K562 (cell line): ENCODE measurements around the gene POLDIP3. TPM values are rescaled to one million over a fixed set of nuclear protein-coding genes. Genes with fewer than 3 reads are reported as not detected.

Experiments
- ATF4 ChIP-seq: fragments of 450-650 bp; formaldehyde crosslinking; IDR thresholded peaks from 2 replicates; pipeline ENCODE4 v1.4.0; 2022; ENCODE audit warnings: mild to moderate bottlenecking, moderate library complexity
- CTCFL ChIP-seq: IDR thresholded peaks from 2 replicates; pipeline ENCODE4 v1.6.1; 2011; ENCODE audit warnings: borderline replicate concordance, low read depth, mild to moderate bottlenecking, moderate library complexity, low read length; ENCODE audit not compliant: insufficient read depth, poor library complexity, severe bottlenecking
- SLC30A9 ChIP-seq: fragments of 250-450 bp; sonication (Bioruptor Pico); IDR thresholded peaks from 2 replicates; pipeline ENCODE4 v1.8.0; 2022; ENCODE audit warnings: mild to moderate bottlenecking, moderate library complexity
- SMARCC2 ChIP-seq: fragments of 450-650 bp; IDR thresholded peaks from 2 replicates; pipeline ENCODE4 v1.6.1; 2017; ENCODE audit warnings: antibody characterized with exemption, moderate library complexity, mild to moderate bottlenecking, low read depth
- SNRNP70 ChIP-seq: fragments of 200-400 bp; formaldehyde crosslinking; optimal IDR thresholded peaks from 2 replicates; pipeline ENCODE3; 2017; ENCODE audit warnings: low read depth, low read length
- TFAP4 ChIP-seq: sonication (generic); formaldehyde crosslinking; IDR thresholded peaks from 2 replicates; pipeline ENCODE4 v1.8.0; 2022; ENCODE audit warnings: missing genetic modification reagents, mild to moderate bottlenecking, moderate library complexity, borderline replicate concordance
- ZNF165 ChIP-seq: fragments of 250-450 bp; sonication (Bioruptor Pico); IDR thresholded peaks from 2 replicates; pipeline ENCODE4 v1.4.0; 2020; ENCODE audit warnings: borderline replicate concordance
- ZNF584 ChIP-seq: fragments of 200-800 bp; sonication (Bioruptor generic); IDR thresholded peaks from 2 replicates; pipeline ENCODE4 v1.6.1; 2016; ENCODE audit warnings: low read depth, mild to moderate bottlenecking, missing genetic modification characterization, missing compliant biosample characterization
- ZNF592 ChIP-seq: fragments of 450-650 bp; IDR thresholded peaks from 2 replicates; pipeline ENCODE4 v1.6.1; 2017; ENCODE audit warnings: antibody characterized with exemption, mild to moderate bottlenecking
- polyA plus RNA-seq, 8 experiments: library from polyadenylated mRNA; depleted of rRNA in 4 of 8; stranded (reverse) in 5 of 8; unstranded in 3 of 8; fragments of >200 nt; fragmentation: Nextera tagmentation in 2 of 8; fragmentation: Illumina TruSeq in 1 of 8; extraction: Ambion mirVana in 2 of 8; extraction: Trizol in 1 of 8; gene quantifications; 2 replicates each; pipeline versions ENCODE4 v1.2.1 to v1.2.3, GENCODE V29; 2011 to 2014; ENCODE audit warnings: inconsistent platforms in 1 of 8, missing spikeins in 1 of 8
- total RNA-seq, 7 experiments: library from RNA; depleted of rRNA in 6 of 7; stranded (reverse); fragments of >200 nt in 6 of 7; fragmentation: Illumina TruSeq in 2 of 7; extraction: Trizol in 2 of 7; gene quantifications; 2 replicates each; pipeline versions ENCODE4 v1.2.1 to v1.2.3, GENCODE V29; 2011 to 2021; ENCODE audit warnings: low replicate concordance in 1 of 7

The POLDIP3 gene
- total and polyA plus RNA-seq, 9 of the 15 experiments (the other 6 are each of a cell fraction or from before 2014, with no cell fraction given), result 14.3 to 53.0 (median 26.3) TPM

- TF ChIP-seq ZNF592, result no peak
- no peak for TF ChIP-seq SMARCC2
- TF ChIP-seq CTCFL, result no peak
- TF ChIP-seq ATF4, result no peak
- no peak for TF ChIP-seq ZNF584 (CRISPR knock-in tag)
- TF ChIP-seq TFAP4 (CRISPR knock-in tag), result no peak
- no peak for TF ChIP-seq ZNF165 (CRISPR knock-in tag)
- TF ChIP-seq SNRNP70, result no peak
- no peak for TF ChIP-seq SLC30A9 (CRISPR knock-in tag)
Observed at GRCh38 chr22:42630901-42631602, 16.4 kb upstream of the POLDIP3 start (continued).
